Measurements from ENCODE around the gene ELF1. TPM values are rescaled to one million over a fixed set of nuclear protein-coding genes. Genes with fewer than 3 reads are reported as not detected.
"Not testable (repeated sequence)": the region's sequence is repeated elsewhere in the genome, so short reads cannot be mapped to it uniquely, and the experiment has no call there.

The ELF1 gene
- total and polyA plus RNA-seq, 11 donors: 7.7 to 75.4 (median 33.5) TPM

DNA sequence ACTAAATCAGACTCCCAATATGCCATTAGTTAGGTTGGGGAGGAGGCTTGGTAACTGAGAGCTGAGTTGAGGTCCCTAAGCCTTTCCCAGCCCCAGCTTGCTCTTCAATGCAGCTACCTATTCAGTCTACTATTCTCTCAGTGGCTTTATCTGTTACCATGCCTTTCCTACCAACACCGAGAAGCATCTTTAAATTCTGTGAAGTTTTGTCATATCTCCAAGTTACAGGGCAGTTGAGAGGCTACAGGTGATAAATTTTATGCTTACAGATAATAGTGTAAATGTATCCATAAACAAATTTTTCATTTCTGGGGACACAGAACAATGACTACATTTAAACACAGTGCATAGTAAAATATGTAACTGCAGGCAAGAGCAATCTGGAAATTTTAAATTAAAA is 110.6 kb downstream of the ELF1 start:
- intact Hi-C loops (cut with DNase I): no loop called here
- Histone ChIP-seq H3K4me3 (no peak overlapping the region), H3K4me1 (peaks cover 0 to 9% (median 0%) of the 10 kb centered on the region in 12 donors), H3K9me3 (no peaks in the 10 kb centered on the region), H3K36me3 (no peaks in the 10 kb centered on the region), H3K27ac (no peak overlapping the region), H3K27me3 (no peaks in the 10 kb centered on the region)
- ATAC-seq: no peak
- no peak for DNase-seq
- TF ChIP-seq, protein P1, sequence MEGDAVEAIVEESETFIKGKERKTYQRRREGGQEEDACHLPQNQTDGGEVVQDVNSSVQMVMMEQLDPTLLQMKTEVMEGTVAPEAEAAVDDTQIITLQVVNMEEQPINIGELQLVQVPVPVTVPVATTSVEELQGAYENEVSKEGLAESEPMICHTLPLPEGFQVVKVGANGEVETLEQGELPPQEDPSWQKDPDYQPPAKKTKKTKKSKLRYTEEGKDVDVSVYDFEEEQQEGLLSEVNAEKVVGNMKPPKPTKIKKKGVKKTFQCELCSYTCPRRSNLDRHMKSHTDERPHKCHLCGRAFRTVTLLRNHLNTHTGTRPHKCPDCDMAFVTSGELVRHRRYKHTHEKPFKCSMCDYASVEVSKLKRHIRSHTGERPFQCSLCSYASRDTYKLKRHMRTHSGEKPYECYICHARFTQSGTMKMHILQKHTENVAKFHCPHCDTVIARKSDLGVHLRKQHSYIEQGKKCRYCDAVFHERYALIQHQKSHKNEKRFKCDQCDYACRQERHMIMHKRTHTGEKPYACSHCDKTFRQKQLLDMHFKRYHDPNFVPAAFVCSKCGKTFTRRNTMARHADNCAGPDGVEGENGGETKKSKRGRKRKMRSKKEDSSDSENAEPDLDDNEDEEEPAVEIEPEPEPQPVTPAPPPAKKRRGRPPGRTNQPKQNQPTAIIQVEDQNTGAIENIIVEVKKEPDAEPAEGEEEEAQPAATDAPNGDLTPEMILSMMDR (IDR thresholded peaks at IDR 0.05): no peak
- TF ChIP-seq POLR2A (IDR thresholded peaks at IDR 0.05): no peak
- WGBS, 4 donors: 89 to 96% (median 94%) methylated on average over 1 of the region's 1 CpG

DNA sequence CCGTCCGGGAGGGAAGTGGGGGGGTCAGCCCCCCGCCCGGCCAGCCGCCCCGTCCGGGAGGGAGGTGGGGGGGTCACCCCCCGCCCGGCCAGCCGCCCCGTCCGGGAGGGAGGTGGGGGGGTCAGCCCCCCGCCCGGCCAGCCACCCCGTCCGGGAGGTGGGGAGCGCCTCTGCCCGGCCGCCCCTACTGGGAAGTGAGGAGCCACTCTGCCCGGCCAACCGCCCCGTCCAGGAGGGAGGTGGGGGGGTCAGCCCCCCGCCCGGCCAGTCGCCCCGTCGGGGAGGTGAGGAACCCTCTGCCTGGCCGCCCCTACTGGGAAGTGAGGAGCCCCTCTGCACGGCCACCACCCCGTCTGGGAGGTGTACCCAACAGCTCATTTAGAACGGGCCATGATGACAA is 118.1 kb downstream of the ELF1 start:
- H3K9me3 ChIP-seq, DNase-seq: not testable (repeated sequence)

DNA sequence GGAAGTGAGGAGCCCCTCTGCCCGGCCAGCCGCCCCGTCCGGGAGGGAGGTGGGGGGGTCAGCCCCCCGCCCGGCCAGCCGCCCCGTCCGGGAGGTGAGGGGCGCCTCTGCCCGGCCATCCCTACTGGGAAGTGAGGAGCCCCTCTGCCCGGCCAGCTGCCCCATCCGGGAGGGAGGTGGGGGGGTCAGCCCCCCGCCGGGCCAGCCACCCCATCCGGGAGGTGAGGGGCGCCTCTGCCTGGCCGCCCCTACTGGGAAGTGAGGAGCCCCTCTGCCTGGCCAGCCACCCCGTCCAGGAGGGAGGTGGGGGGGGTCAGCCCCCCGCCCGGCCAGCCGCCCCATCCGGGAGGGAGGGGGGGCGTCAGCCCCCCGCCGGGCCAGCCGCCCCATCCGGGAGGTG is 118.5 kb downstream of the ELF1 start:
- intact Hi-C loops (cut with DNase I); H3K36me3 ChIP-seq; H3K9me3 ChIP-seq; H3K27ac ChIP-seq; H3K4me1 ChIP-seq; H3K4me3 ChIP-seq; H3K27me3 ChIP-seq; DNase-seq; ATAC-seq: not testable (repeated sequence)
- 93 to 98% methylated on average over 18 to 25 of the region's 28 CpGs; no CpG with 5 or more reads in 2 of the 4 donors for WGBS, 4 donors

More for the DNA sequence above, 118.1 kb downstream of the ELF1 start:
- H3K4me3 ChIP-seq; H3K27me3 ChIP-seq; H3K36me3 ChIP-seq; H3K4me1 ChIP-seq; intact Hi-C loops (cut with DNase I); ATAC-seq; H3K27ac ChIP-seq: not testable (repeated sequence)
- WGBS, 4 donors: 97 to 100% (median 98%) methylated on average over 6 to 29 of the region's 31 CpGs

DNA sequence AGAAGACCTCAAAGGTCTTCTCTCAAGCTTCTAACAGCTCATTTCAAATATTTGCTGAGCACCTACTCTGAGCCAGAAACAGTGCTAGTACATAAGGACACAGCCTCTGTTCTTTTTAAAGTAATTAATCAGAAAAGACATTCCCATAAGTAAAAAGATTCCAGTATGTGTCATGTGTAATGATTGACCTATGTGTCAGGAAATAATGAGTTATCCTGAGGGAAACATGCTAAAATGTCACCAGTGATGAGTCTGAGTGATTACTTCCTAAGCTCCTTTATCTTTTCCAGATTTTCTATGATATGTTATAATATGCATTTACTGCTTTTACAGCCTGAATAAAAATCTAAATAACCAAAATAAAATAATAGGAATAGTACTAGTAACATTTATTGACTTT is 122.1 kb downstream of the ELF1 start:
- ATAC-seq: no peak
- Histone ChIP-seq H3K27ac (no peak overlapping the region), H3K36me3 (no peaks in the 10 kb centered on the region), H3K4me1 (peaks cover 0 to 7% (median 0%) of the 10 kb centered on the region in 12 donors), H3K9me3 (no peaks in the 10 kb centered on the region), H3K4me3 (no peak overlapping the region), H3K27me3 (no peaks in the 10 kb centered on the region)
- DNase-seq: no peak
- TF ChIP-seq, protein P1 (IDR thresholded peaks at IDR 0.05): no peak
- TF ChIP-seq POLR2A (IDR thresholded peaks at IDR 0.05): no peak
- intact Hi-C loops (cut with DNase I): no loop called here

DNA sequence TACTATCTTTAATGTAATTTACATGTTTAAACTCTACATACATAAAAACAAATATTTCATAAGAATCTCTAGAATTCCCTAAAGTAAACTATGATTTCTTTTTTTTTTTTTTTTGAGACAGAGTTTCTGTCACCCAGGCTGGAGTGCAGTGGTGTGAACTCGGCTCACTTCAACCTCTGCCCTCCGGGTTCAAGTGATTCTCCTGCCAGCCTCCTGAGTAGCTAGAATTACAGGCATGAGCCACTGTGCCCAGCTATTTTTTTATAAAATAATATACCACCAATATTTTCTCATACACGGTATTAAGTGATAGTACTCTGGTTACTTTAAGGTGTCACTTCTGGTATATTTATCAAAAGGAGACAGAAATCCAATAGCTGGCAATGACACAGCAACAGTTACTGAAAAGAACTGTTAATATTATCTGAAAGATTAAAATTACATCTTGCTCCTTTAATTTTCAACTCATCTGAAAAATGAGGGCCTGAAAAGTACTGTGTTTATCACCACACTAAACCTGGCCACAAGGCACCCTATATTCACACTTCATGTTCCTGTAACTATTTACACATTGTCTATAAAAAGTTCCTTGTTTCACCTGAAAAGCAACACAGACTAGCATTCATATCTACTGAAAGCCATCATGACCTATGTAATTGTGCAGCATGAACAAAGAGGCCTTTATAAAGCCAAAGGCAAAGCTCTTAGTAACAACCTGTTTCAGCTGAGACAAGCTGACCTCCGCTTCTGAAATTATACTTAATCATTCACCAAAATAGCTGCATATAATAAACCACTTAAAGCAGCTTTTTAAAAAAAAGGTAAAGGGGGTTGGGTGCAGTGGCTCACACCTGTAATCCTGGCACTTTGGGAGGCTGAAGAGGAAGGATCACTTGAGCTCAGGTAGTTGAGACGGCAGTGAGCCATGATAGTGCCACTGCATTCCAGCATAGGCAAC is 123.6 kb downstream of the ELF1 start:
- Histone ChIP-seq H3K4me3 (no peak overlapping the region), H3K9me3 (peaks cover 0 to 3% (median 0%) of the 10 kb centered on the region in 12 donors), H3K4me1 (peaks cover 0 to 7% (median 0%) of the 10 kb centered on the region in 12 donors), H3K27ac (no peak overlapping the region), H3K36me3 (no peaks in the 10 kb centered on the region), H3K27me3 (no peaks in the 10 kb centered on the region)
- ATAC-seq (no peak), DNase-seq (no peak)
- intact Hi-C loops (cut with DNase I): no loop called here
- 79 to 86% (median 83%) methylated on average over 5 of the region's 5 CpGs for WGBS, 4 donors
- TF ChIP-seq POLR2A (IDR thresholded peaks at IDR 0.05): no peak
- TF ChIP-seq, protein P1 (IDR thresholded peaks at IDR 0.05): no peak

DNA sequence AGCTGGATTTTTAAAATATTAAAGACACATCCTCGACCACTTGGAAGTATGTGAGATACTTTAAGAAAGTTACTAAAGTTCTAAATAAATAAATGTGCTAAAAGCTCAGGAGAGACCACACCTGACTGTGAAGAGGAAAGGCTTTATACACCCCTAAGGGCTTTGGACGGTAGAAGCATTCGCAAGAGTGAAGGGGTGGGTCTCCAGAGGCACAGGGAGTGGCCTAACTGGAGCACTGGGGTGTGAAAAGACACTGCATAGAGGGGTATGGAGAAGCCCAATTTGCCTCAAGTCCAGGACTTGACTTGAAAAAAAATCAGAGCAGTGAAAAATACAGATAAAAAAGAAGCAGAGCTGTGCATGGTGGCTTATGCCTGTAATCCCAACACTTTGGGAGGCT is 125.5 kb downstream of the ELF1 start:
- H3K36me3 ChIP-seq; ATAC-seq; H3K27ac ChIP-seq; H3K27me3 ChIP-seq; DNase-seq; intact Hi-C loops (cut with DNase I); H3K4me1 ChIP-seq; H3K4me3 ChIP-seq; H3K9me3 ChIP-seq: not testable (repeated sequence)
- WGBS, 4 donors: 88 to 92% (median 89%) methylated on average over 3 of the region's 3 CpGs
